SHP77 (cell line): ENCODE data around the gene SLC25A26.

Experiments used
- DNase-seq, 2 experiments: peaks; one replicate each; lab custom pipeline; 2025; lab: John Stamatoyannopoulos, UW

SLC25A26 gene

DNA sequence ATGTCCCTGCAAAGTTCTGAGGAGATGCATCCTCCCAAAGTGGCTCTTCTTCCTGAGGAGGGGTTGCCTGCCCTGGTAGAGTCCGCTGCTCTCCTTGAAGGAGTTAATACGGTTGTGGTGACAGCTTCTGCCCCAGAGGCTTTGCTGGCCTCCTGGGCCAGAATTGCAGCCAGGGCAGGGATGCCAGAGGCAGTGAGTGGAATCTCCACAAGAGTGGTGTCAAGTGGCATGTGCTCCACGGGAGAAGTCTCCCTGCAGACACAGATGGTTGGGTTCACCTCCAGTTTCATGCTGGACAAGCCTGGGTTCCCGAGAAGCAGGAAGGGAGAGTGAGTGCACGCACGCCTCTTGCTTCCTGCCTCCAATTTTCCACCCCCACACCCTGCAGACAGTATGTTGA lies 105.5 kb downstream of the SLC25A26 start:
- DNase-seq = no peak

DNA sequence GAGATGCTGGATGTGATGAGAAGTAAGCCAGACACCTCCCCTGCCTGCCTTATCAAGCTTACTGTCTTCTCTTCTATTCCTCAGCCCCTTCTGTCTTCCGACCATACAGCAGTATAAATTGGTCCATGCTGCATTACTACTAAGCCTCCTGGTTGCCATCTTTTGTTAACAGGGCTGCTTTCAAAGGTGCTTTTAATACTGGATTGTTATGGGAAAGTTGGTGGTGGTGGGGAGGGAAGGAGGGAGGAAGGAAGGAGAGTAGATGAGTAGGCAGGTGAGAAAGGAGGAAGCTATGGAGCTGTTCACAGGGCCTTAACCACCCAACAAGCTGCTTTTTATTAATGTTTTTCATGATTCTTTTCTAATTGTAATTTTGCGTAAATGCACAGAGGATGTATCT lies 114.9 kb downstream of the SLC25A26 start:
- DNase-seq = no peak

DNA sequence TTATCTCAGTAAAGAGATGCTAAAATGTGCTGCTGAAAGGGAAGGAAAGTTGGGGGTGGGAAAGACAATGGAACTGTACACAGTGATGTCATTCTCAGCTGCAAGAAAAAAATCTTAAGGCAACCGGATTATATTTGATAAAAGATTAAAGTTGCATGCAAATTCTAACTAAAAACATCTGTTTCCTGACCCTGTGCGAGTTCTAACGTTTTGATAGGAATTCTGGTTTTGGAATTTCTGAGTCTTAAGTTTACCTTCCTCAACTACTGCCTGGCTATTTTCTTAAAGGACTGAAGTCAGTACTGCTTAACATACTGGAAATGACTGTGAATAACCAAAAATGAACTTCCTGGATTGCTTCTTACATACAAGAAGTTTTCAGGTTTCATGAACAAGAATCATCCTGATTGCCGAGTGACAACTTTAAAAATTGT lies 115.5 kb downstream of the SLC25A26 start:
- DNase-seq = no peak

DNA sequence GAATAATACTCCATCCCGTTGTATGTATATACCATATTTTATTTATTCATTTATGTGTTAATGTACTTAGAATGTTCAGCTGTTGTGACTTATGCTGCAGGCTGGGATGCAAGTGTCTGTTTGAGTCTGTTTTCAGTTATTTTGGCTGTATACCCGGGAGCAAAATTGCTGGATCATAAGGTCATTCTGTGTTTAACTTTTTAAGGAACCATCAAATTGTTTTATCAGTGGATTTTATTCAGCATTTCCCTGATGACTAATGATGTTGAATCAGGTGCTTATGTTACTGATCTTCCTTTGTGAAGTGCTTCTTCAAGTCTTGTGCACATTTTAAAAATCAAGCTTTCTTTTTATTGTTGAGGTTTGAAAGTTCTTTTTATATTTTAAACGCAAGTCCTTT lies 118.1 kb downstream of the SLC25A26 start:
- DNase-seq = no peak

DNA sequence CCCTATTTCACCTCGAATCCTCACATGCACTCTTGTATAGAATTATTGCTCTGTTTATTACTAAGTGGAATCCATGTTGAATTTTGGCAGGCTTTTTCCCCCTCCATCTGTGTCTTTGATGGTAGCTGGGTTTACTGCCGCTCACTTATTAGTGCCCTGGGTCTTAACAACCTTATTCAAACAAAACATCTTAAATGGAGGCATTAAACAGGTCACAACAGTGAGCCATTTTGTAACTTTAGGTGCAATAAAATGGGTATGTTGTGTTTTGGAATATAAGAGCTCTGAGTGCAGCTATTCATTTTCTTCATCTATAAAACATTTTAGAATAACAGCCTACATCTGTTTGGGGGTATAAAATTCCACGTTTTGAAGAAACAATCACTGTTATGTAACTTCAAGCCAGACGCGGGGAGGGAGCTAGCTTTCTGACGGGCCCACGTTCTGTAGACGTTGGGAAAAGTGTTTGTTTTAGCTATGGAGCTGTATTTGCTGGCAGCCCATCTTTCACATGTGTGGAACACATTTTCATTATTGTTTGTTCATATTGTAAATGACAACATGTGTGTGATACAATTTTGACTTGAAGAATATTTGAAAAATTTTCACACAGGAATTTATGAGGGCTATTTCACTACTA lies 122.0 kb downstream of the SLC25A26 start:
- no peak for DNase-seq

DNA sequence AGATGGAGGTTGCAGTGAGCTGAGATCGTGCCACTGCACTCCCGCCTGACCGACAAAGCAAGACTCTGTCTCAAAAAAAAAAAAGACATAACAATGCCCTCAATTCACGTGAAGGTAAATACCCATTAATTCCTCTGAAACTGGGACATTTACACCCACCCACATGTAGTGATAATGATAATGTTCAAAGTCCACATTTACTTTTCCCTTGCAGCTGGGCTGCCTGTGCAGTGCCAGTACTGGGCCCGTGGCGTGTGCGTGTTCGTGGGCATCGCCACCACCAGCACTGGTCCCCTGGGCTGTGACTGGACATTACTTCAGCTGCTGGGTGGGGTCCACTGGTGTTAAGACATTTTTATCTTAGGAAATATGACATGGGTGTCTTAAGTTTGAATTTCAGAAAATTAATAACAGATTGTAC lies 123.6 kb downstream of the SLC25A26 start:
- no peak for DNase-seq

DNA sequence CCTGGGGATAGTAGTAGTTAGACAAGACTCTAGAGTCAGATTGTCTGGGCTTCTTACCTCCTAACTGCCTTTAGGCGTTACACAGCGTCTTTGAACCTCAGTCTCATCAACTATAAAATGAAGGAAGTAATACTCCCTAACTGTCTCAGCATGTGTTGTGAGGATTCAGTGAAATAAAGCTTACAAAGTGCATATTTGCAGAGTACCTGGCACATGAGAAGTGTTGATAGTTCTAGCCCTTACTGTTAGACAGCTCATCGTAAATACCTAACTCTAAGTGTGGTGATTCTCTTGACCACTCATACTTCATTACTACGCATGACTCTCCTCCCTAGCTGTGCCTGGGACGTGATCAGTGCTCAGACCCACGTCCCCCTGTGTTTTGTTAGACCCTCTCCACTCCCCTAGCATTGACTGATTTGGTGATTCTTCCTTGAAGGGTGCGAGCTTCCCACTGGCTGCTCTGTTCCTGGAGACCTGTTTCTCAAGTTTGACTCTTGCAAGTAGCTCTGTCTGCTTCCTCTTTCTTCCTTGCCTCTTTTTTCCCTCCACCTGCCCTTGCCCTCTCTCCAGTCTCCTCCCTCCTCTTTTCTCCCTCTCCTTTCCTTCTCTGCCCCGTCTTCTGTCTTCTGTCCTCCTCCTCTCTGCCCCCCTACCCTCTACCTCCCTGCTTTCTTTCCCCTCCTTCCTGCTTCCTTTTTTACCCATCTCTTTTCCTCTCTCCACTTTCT lies 124.2 kb downstream of the SLC25A26 start:
- DNase-seq = no peak

DNA sequence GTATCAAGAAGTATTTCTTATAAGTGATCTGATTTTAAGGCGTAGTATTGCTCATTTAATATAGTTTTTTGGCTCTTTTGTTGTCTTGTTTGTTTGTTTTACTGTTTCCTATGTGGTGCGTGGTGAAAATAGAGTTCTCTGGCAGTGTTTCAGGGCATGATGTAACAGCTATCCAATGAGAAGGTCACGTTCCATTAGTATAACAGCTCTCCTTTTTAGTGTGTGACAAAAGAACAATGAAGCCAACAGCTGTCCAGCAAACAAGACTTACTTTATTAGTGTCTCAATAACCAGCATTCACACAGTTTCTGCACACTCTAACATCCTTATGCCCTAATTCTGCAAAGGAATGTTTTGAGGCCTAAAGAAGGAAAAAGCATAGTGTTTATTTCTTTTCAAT lies 127.9 kb downstream of the SLC25A26 start:
- peak in 1 of 2 experiments; percentile 2 for DNase-seq

DNA sequence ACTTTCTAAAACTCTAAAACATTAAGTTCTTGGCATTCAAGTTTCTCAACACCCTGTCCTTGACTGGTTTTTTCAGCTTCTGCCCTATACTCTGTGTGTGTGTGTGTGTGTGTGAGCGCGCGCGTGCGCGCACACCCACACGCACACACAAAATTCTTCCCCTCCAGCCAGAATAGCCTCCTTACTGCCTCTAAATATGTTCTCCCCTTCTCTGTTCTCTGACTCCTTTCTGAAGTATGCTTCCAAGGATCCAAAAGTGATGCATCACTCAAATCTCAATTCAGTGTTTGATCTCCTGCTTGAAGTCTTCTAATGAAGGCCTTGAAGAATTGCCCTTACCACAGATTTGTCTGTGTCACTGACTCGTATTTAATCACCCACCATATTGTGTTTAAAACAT lies 129.8 kb downstream of the SLC25A26 start:
- DNase-seq = no peak

DNA sequence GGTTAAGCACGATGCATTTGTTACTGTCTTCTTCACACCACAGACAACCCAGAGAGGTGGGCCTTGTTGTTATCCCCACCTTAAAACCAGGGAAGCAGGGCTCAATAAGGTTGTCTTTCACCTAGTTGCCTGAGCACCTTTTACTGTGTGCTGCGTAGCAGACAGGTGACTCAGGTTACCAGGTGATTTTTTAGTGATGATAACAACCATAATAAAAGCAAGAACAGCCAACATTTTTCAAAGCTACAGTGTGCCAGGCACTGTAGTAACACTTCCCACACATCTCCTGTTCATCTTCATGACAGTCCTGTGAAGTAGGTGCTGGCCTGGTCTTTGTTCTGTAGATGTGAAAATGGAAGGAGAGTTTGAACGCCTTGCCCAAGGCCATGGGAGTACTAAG lies 132.2 kb downstream of the SLC25A26 start:
- DNase-seq = no peak

DNA sequence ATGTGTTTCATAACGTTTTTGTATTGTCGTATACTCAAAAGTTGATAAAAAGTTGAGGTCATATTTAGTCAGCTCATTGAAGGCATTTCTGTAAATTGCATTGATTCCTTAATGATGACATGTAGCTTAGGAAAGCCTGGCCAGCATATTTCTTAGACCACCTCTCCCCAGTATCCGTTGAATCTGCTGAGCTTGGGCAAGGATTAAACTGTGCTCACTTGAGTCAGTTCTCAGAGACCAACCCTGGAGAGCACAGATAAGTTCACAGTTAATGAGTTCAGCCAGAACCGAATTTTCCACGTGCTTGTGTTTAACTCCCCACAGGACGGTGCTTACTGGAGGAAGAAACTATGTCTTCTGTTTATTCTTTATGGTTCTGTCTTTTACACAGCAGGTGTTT lies 132.7 kb downstream of the SLC25A26 start:
- no peak for DNase-seq

DNA sequence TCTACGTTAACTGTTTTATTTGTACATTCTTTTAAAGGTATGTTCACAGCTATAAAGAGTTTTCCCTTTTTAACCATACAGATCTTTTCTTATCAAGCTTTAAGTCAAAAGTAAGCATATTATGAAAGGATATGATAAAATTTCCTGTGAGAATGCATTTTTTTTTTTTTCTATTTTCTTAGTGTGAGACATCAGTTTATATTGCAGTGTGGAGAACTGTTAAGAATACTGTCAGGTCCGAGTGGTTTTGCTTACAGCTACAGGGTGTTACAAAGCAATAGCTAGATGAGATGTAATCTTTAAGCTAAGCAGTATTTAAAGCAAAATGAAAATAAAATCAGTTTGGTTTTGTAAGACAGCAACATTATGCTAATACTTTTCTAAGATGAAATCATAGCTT lies 133.2 kb downstream of the SLC25A26 start:
- no peak for DNase-seq

DNA sequence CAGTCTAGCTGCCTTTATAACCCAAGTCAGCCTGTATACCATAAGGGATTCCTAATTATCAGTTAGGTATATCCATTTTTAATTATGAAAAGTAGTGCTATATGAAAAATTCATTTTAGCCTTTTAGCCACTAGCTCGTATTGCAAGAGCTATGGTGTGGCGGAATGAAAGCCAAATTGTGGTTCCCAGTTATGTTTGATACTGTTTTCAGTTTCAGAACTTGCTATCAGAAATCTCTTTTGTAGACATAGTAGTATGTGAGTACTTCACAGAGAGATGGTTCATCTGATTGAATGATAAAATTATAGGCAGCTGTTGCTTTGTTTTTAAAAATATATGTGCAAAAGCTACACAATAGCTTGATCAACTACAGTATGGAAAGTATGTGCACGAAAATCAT lies 134.6 kb downstream of the SLC25A26 start:
- DNase-seq = no peak

DNA sequence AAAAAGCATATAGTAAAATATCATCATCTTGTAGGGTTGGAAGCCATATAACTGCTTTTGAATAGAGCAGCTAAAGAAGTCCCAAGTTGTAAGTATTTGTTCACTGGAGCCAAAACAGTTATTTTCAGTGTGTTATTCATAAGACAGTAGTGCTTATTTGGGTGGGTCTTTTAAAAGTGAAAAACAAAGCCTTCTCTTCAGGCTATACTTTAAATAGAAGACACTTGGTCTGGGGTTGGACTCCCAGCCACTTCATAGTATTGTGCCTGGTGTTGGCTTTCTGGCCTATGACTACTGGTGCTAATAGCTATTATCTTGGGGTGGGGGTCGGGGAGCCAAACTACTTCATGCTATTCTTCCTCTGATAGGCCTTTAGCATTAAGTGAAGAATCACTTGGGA lies 135.2 kb downstream of the SLC25A26 start:
- DNase-seq = no peak

DNA sequence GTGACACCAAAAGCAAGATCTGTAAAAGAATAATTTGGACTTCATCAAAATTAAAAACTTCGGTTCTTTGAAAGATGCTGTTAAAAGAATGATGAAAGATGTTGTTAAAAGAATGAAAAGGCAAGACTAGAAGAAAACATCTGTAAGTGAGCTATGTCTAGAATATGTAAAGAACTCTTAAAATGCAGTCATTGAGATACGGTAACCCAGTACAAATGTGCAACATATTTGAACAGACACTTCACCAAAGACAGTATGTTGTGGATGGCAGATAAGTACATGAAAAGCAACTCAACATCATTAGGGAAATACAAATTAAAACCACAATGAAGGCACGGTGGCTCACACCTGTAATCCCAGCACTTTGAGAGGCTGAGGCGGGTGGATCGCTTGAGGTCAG lies 140.6 kb downstream of the SLC25A26 start:
- no peak for DNase-seq

DNA sequence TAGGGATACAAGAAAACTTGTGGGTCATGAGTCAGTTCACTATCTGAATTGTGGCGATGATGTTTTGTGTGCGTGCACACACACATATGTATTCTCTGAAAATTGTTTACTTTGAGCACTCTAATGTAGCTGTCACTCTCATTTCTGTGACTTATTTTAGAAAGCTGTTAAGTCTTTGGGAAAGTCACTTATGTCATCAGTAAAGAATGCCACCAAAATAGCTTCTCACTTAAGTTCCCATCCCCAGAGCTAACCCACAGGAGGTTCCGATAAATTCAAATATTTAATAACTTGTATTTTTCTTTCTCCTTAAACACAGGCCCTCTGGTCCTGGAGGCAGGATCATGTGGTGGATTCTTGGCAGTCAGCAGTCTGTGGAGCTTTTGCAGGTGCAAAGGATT lies 141.7 kb downstream of the SLC25A26 start:
- no peak for DNase-seq

DNA sequence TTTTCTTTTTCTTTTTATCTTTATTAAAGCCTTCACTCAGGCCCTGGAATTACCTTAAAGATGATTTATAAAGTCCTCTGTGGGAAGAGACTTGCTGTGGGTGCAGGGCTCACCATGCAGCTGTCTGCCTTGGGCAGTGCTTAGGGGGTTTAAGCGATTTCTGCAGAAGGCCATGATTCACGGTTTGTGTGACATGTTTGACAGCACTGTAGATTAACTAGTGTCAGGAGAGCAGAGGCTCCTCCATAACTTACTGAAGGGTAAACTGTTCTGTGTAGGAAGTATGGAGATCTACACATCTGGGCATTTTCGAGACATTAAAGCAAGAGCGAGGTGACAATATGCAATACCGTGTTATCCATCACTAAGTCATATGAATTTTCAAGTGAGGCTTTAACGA lies 142.3 kb downstream of the SLC25A26 start:
- no peak for DNase-seq

DNA sequence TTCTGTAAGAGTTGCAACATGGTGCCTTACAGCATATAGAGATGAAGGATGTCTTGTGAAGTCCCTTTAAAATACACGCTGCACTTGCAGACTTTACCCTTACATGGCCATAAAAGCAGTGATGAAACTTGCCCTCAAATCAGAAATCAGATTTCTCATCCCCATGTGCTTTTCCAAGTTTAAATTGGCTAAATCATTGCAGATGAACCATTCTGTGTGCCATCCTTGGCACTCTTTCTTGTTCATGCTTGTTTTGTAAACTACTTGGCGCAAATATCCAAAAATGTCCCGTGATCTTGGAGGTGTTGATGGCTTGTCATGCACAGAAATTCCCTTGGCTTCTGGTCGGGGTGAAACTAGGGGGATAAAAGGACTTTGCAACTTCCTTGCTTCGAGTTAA lies 144.3 kb downstream of the SLC25A26 start:
- no peak for DNase-seq

DNA sequence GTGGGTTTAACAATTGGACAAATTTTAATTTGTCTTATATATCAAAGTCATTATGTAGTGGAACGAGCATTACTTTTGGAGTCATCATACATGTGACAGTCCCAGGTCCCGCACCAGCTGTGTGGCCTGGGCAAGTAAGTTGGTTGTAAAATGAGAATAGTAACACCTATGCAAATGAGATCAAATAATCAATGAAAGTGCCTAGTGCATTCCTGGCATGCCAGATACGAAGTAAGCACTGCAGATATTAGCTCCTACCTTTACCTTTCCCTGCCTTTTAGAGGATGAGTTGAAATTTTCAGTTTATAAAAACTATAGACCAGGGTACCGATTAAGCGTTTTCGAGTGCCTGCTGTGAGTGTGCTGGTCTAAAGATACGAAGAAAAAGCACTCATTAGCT lies 145.9 kb downstream of the SLC25A26 start:
- DNase-seq = no peak

DNA sequence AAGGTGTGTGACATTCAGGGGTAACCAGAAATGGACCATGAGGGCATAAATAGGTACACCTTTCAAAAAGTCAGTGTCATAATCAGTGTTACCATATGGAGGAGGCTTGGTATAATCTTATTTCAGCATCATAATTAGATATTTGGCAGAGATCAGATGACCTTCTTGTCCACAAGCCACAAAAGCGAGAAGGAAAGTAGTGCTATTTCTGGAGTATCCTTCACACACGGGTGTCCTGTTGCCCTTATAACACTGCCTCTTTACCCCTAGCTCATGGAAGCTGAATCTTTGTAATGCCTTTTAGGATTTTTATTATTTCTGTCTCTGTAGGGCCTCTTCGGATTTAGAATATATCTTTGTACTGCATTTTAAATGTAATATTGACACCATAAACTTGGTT lies 147.2 kb downstream of the SLC25A26 start:
- DNase-seq = no peak

DNA sequence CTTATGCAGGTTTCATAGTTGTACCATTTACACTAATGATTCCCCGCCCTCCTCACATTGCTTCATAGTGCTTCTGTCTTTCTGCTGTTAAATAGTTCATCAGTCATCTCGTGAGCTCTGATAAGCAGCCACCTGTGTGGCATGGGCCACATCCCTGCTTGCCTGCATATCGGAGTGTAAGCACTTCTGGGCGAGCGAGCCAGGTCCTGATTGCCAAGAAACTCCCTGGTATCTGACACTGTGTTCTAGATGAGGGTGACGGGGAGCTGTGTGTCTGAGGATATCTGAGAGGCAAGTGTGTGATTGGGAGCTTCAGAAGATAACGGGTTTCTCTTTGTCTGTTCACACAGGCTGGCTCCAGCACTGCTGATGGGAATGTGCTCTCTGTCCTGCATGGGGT lies 149.4 kb downstream of the SLC25A26 start:
- DNase-seq = no peak

DNA sequence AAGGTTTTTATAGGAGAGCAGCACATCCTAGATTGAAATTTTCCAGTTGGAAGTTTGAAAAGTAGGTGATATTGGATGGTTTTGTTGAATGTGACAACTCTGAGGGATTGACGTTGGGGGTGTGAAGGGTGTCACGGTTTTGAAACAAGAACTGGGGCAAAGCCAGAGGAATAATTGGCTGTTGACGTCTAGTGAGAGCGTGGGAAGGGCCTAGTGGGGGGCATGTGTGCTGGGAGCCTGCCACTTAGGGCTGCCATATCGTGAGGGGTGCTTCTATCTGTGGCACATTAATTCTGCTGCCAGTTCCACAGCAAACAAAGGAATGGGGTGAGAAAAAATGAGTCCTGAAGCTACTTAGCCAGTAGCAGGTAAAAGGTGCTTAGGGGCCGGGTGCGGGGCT lies 150.6 kb downstream of the SLC25A26 start:
- no peak for DNase-seq

DNA sequence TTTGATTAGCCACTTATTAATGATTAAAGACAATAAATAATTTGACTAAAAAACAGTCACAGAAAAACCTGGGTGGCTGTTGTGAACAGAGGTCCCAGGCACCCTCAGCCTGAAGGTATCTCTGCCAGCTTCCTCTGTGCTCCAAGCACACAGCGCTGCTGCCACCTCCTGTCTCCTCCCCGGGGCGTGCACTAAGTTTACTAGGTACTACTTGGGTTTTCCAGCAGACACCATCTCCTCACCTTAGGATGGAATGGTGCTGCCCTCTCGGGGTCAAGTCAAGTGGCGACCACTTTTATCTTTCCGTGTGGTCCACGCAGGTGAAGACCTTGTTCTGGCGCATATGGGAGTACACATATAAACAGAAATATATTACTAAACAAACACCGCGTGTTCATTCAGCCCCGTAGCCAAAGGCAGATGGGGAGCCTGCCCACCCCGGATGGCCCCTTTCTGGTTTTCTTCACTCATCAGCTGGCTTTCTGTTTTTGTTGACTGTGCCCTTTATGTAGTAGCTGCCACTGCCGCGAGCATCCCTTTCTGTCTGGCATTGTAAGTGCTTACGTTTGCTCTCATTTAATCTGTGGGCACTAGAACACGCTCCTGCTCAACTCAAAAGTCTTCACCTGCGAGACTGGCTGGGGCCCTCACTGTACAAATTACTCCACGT lies 152.0 kb downstream of the SLC25A26 start:
- peak in 1 of 2 experiments; percentile 10 for DNase-seq
